Measurements from ENCODE around the gene CDH9. TPM values are rescaled to one million over a fixed set of nuclear protein-coding genes. Genes with fewer than 3 reads are reported as not detected.

The CDH9 gene
- total and polyA plus RNA-seq, 2 donors (not counting 1 experiment from before 2014, with no cell fraction given): not detected

- Mint-ChIP-seq H3K4me1 (no peaks in the 10 kb centered on the region), H3K4me3 (no peak overlapping the region), H3K9me3 (ENCODE audit: insufficient read depth) (peaks cover 2% of the 10 kb centered on the region), H3K27ac (no peak overlapping the region), H3K27me3 (no peaks in the 10 kb centered on the region)
- H3K27me3 ChIP-seq (replicated peaks in 1 of 4; ENCODE audit: control extremely low read depth in 1 of 4, control insufficient read depth in 3 of 4, insufficient read depth in 4 of 4, low read length in 3 of 4): no peaks in the 10 kb centered on the region
- no peak overlapping the region for H2AFZ ChIP-seq (ENCODE audit: insufficient read depth, low read depth, low read length, poor library complexity, severe bottlenecking)
- H4K20me1 ChIP-seq (ENCODE audit: control insufficient read depth, insufficient read depth, low read length, poor library complexity, severe bottlenecking): no peaks in the 10 kb centered on the region
- H3K36me3 ChIP-seq (replicated peaks in 1 of 2; ENCODE audit: control extremely low read depth in 1 of 2, control insufficient read depth in 1 of 2, extremely low read depth in 1 of 2, insufficient read depth in 2 of 2, low read length in 1 of 2): no peaks in the 10 kb centered on the region
- no peak overlapping the region for H3K9ac ChIP-seq (ENCODE audit: low read length)
- POLR2A ChIA-PET: no interaction called here
- no peaks in the 10 kb centered on the region for H3K79me2 ChIP-seq (ENCODE audit: control insufficient read depth, insufficient read depth, low read length)
- H3K4me2 ChIP-seq (replicated peaks; ENCODE audit: low read depth, low read length, poor library complexity, severe bottlenecking): no peak overlapping the region
- no peak overlapping the region for H3K4me3 ChIP-seq (ENCODE audit: control extremely low read depth in 1 of 5, extremely low read depth in 1 of 5, insufficient read depth in 1 of 5, low read depth in 2 of 5, low read length in 4 of 5)
- CTCF ChIA-PET: no interaction called here
- no peak for ATAC-seq (ENCODE audit: low read depth)
- H3K27ac ChIP-seq (ENCODE audit: low read length in 2 of 2): no peak overlapping the region
- WGBS (ENCODE audit: insufficient coverage): no CpG with 5 or more reads among the region's 3 CpGs
- no peak for DNase-seq
- intact Hi-C loops (cut with micrococcal nuclease): no loop called here
- no peak for TF ChIP-seq CTCF (IDR thresholded peaks at IDR 0.05)
- no peaks in the 10 kb centered on the region for H3K9me3 ChIP-seq (ENCODE audit: control extremely low read depth in 1 of 3, control insufficient read depth in 2 of 3, insufficient read depth in 1 of 3, low read length in 2 of 3)
- no peaks in the 10 kb centered on the region for H3K4me1 ChIP-seq (ENCODE audit: control insufficient read depth in 2 of 2, insufficient read depth in 2 of 2, low read length in 2 of 2)
Observed at GRCh38 chr5:26872337-26872736, 166.0 kb downstream of the CDH9 start.

GRCh38 chr5:26869781-26870180 is 168.6 kb downstream of the CDH9 start:
- no peaks in the 10 kb centered on the region for H3K4me1 ChIP-seq (ENCODE audit: control insufficient read depth in 2 of 2, insufficient read depth in 2 of 2, low read length in 2 of 2)
- H3K9ac ChIP-seq (ENCODE audit: low read length): no peak overlapping the region
- no peak overlapping the region for H2AFZ ChIP-seq (ENCODE audit: insufficient read depth, low read depth, low read length, poor library complexity, severe bottlenecking)
- CTCF ChIA-PET: no interaction called here
- no peaks in the 10 kb centered on the region for H3K27me3 ChIP-seq (replicated peaks in 1 of 4; ENCODE audit: control extremely low read depth in 1 of 4, control insufficient read depth in 3 of 4, insufficient read depth in 4 of 4, low read length in 3 of 4)
- H3K9me3 Mint-ChIP-seq (ENCODE audit: insufficient read depth): peaks cover 2% of the 10 kb centered on the region
- H3K27me3 Mint-ChIP-seq: no peaks in the 10 kb centered on the region
- no peaks in the 10 kb centered on the region for H3K4me1 Mint-ChIP-seq
- H3K4me2 ChIP-seq (replicated peaks; ENCODE audit: low read depth, low read length, poor library complexity, severe bottlenecking): no peak overlapping the region
- intact Hi-C loops (cut with micrococcal nuclease): no loop called here
- no peak overlapping the region for H3K27ac ChIP-seq (ENCODE audit: low read length in 2 of 2)
- no peak for ATAC-seq (ENCODE audit: low read depth)
- H3K9me3 ChIP-seq (ENCODE audit: control extremely low read depth in 1 of 3, control insufficient read depth in 2 of 3, insufficient read depth in 1 of 3, low read length in 2 of 3): no peaks in the 10 kb centered on the region
- 78% methylated on average over 1 of the region's 1 CpG for WGBS (ENCODE audit: insufficient coverage)
- TF ChIP-seq CTCF (IDR thresholded peaks at IDR 0.05): no peak
- TF ChIP-seq EZH2 (IDR thresholded peaks at IDR 0.05; ENCODE audit: borderline replicate concordance, insufficient read depth, low read depth, low read length, poor library complexity, severe bottlenecking): no peak
- no peak overlapping the region for H3K4me3 ChIP-seq (ENCODE audit: control extremely low read depth in 1 of 5, extremely low read depth in 1 of 5, insufficient read depth in 1 of 5, low read depth in 2 of 5, low read length in 4 of 5)
- DNase-seq: no peak
- no peak overlapping the region for H3K27ac Mint-ChIP-seq
- H3K79me2 ChIP-seq (ENCODE audit: control insufficient read depth, insufficient read depth, low read length): no peaks in the 10 kb centered on the region
- no peaks in the 10 kb centered on the region for H3K36me3 ChIP-seq (replicated peaks in 1 of 2; ENCODE audit: control extremely low read depth in 1 of 2, control insufficient read depth in 1 of 2, extremely low read depth in 1 of 2, insufficient read depth in 2 of 2, low read length in 1 of 2)
- POLR2A ChIA-PET: no interaction called here
- H3K4me3 Mint-ChIP-seq: no peak overlapping the region
- no peaks in the 10 kb centered on the region for H4K20me1 ChIP-seq (ENCODE audit: control insufficient read depth, insufficient read depth, low read length, poor library complexity, severe bottlenecking)
